Endothelial cell of umbilical vein (primary cell): ENCODE data around the gene TJP1.

ENCODE experiments used
- POLR2A ChIP-seq: IDR thresholded peaks from 2 replicates; pipeline ENCODE4 v1.6.1; 2012; ENCODE audit warnings: low read depth, mild to moderate bottlenecking, control low read depth, low read length
- TF ChIP-seq, protein P1 (sequence below), 2 donors: IDR thresholded peaks; 1 replicate in 1 of 2; 2 replicates in 1 of 2; pipeline ENCODE4 v1.5.1; 2011; ENCODE audit warnings: low read length in 2 of 2, mild to moderate bottlenecking in 2 of 2, moderate library complexity in 2 of 2, control low read depth in 1 of 2, inconsistent platforms in 1 of 2, low read depth in 1 of 2; ENCODE audit not compliant: insufficient read depth in 1 of 2; ENCODE audit errors: extremely low read depth in 1 of 2

DNA sequence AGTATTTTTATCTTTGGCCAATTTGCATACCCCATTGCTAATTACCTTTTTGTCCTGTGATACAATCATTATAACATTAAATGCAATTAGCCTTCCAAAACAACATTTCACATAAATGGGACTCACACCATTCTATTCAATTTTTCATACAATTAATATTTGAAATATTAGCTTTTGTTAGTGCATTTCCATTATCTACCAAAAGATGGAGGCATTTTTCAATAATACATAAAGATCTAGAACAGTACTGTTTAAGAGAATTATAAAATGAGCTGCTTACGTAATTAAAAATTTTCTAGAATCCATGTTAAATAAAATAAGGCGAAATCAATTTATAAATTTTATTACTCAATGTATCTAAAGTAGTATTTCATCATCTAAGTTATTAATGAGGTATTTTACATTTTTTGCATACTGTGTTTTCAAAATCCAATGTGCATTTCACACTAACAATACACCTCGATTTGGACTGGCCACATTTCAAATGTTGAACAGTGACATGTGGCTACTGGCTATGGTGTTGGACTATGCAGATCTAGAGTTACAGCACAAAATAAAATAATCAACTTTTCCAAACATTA, 74.3 kb downstream of the TJP1 start:
- TF ChIP-seq POLR2A = no peak
- TF ChIP-seq, protein P1, sequence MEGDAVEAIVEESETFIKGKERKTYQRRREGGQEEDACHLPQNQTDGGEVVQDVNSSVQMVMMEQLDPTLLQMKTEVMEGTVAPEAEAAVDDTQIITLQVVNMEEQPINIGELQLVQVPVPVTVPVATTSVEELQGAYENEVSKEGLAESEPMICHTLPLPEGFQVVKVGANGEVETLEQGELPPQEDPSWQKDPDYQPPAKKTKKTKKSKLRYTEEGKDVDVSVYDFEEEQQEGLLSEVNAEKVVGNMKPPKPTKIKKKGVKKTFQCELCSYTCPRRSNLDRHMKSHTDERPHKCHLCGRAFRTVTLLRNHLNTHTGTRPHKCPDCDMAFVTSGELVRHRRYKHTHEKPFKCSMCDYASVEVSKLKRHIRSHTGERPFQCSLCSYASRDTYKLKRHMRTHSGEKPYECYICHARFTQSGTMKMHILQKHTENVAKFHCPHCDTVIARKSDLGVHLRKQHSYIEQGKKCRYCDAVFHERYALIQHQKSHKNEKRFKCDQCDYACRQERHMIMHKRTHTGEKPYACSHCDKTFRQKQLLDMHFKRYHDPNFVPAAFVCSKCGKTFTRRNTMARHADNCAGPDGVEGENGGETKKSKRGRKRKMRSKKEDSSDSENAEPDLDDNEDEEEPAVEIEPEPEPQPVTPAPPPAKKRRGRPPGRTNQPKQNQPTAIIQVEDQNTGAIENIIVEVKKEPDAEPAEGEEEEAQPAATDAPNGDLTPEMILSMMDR (IDR thresholded peaks at IDR 0.05; ENCODE audit: extremely low read depth in 1 of 2, insufficient read depth in 1 of 2, low read depth in 1 of 2, low read length in 2 of 2) = peak; percentile 7 to 21
